K562 (cell line): ENCODE results near the gene SLC2A10.

Experiments used
- ATF6 ChIP-seq: sonication (generic); formaldehyde crosslinking; IDR thresholded peaks from 2 replicates; pipeline ENCODE4 v1.4.0; 2020; ENCODE audit warnings: mild to moderate bottlenecking, missing genetic modification reagents
- CGGBP1 ChIP-seq: fragments of 250-450 bp; sonication (Bioruptor Pico); IDR thresholded peaks from 2 replicates; pipeline ENCODE4 v1.9.0; 2021; ENCODE audit warnings: mild to moderate bottlenecking
- CREB1 ChIP-seq, 2 experiments: sonication (generic) in 1 of 2; formaldehyde crosslinking in 1 of 2; IDR thresholded peaks; 2 replicates each; pipeline versions ENCODE4 v1.6.1 to v1.8.0; 2012 to 2022; ENCODE audit warnings: inconsistent platforms in 1 of 2, mild to moderate bottlenecking in 1 of 2, missing genetic modification reagents in 1 of 2, moderate library complexity in 1 of 2
- CTCF ChIP-seq, 3 experiments: IDR thresholded peaks in 2 of 3; conservative IDR thresholded peaks in 1 of 3; 2 replicates each; pipeline ENCODE4 v1.5.1; 2011 to 2012; ENCODE audit warnings: low read length in 3 of 3, mild to moderate bottlenecking in 3 of 3, control low read depth in 2 of 3, improper control_type of control experiment in 1 of 3, inconsistent platforms in 1 of 3, low read depth in 1 of 3, mixed read lengths in 1 of 3, moderate library complexity in 1 of 3; ENCODE audit not compliant: insufficient read depth in 2 of 3
- IRF2 ChIP-seq: sonication (generic); formaldehyde crosslinking; IDR thresholded peaks from 2 replicates; pipeline ENCODE4 v1.8.1; 2022; ENCODE audit warnings: mild to moderate bottlenecking, missing genetic modification reagents
- RAD21 ChIP-seq, 2 experiments: fragments of 250-450 bp in 1 of 2; fragments of 450-650 bp in 1 of 2; sonication (Bioruptor Pico) in 1 of 2; formaldehyde crosslinking in 1 of 2; IDR thresholded peaks in 1 of 2; conservative IDR thresholded peaks in 1 of 2; 2 replicates each; pipeline versions ENCODE4 v1.4.0 to v1.8.0; 2020 to 2022; ENCODE audit warnings: mild to moderate bottlenecking in 2 of 2, moderate library complexity in 1 of 2
- SRSF1 ChIP-seq: fragments of 200-400 bp; formaldehyde crosslinking; IDR thresholded peaks from 2 replicates; pipeline ENCODE4 v1.6.1; 2017; ENCODE audit warnings: mild to moderate bottlenecking, low read depth, low read length, moderate library complexity
- TAF1 ChIP-seq: IDR thresholded peaks from 2 replicates; pipeline ENCODE4 v1.6.1; 2011; ENCODE audit warnings: mild to moderate bottlenecking, low read length, moderate library complexity; ENCODE audit not compliant: insufficient read depth, control insufficient read depth, severe bottlenecking; ENCODE audit errors: extremely low read depth

GRCh38 chr20:46770330-46771194, 61.1 kb downstream of the SLC2A10 start:
- no peak for TF ChIP-seq RAD21 (CRISPR knock-in tag; conservative IDR thresholded peaks at IDR 0.05 in 1 of 2, IDR thresholded peaks at IDR 0.05 in 1 of 2)
- no peak for TF ChIP-seq ATF6 (CRISPR knock-in tag)
- TF ChIP-seq CREB1 (IDR thresholded peaks at IDR 0.05), result no peak
- no peak for TF ChIP-seq CREB1 (CRISPR knock-in tag; IDR thresholded peaks at IDR 0.05)
- no peak for TF ChIP-seq IRF2 (CRISPR knock-in tag)
- no peak for TF ChIP-seq CTCF (IDR thresholded peaks at IDR 0.05 in 2 of 3, conservative IDR thresholded peaks at IDR 0.05 in 1 of 3; ENCODE audit: insufficient read depth in 2 of 3, low read depth in 1 of 3, low read length in 3 of 3)
- TF ChIP-seq SRSF1, result no peak
- no peak for TF ChIP-seq CGGBP1 (CRISPR knock-in tag)
- TF ChIP-seq TAF1, result no peak
